ENCODE data around the gene COQ10B. TPM values are rescaled to one million over a fixed set of nuclear protein-coding genes. Genes with fewer than 3 reads are reported as not detected.
"Not testable (repeated sequence)": the region's sequence is repeated elsewhere in the genome, so short reads cannot be mapped to it uniquely, and the experiment has no call there.

COQ10B gene
- total RNA-seq, 2 donors from 2014 or later: 29.5 to 33.2 TPM

- H3K27ac ChIP-seq: no peak overlapping the region
- no peak for DNase-seq (ENCODE audit: low spot score)
- H3K27me3 ChIP-seq: no peaks in the 10 kb centered on the region
- H3K36me3 ChIP-seq: peaks cover 28% of the 10 kb centered on the region
- H3K4me1 ChIP-seq: peaks cover 0 to 25% of the 10 kb centered on the region in 2 donors
- no peak overlapping the region for H3K4me3 ChIP-seq
- H3K9me3 ChIP-seq: no peaks in the 10 kb centered on the region
- no peak for TF ChIP-seq CTCF (IDR thresholded peaks at IDR 0.05)
Observed at GRCh38 chr2:197461057-197461456, 7.7 kb downstream of the COQ10B start.

DNA sequence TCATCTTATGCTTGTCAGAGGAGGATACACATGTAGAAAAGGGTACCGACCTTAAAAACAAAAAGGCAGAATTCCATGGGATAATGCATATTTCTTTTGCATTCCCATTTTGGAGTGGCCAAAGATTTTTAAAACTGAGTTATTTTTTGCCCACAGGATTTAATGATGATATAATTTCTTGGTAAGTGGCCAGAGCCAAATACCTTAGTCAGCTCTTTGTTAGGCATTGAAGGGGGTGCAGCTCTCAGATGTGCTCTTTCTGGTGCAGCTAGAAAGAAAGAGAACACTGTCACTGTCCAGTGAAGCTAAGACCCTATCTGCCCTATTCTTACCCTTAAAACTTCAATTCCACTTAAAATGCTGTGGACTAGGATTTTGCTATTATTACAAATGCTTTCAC is 10.8 kb downstream of the COQ10B start:
- Histone ChIP-seq H3K4me3 (no peak overlapping the region), H3K36me3 (peaks cover 57% of the 10 kb centered on the region), H3K9me3 (no peaks in the 10 kb centered on the region), H3K27ac (no peak overlapping the region), H3K4me1 (peaks cover 0 to 20% of the 10 kb centered on the region in 2 donors), H3K27me3 (no peaks in the 10 kb centered on the region)
- DNase-seq (ENCODE audit: low spot score): no peak
- TF ChIP-seq CTCF (IDR thresholded peaks at IDR 0.05): no peak

DNA sequence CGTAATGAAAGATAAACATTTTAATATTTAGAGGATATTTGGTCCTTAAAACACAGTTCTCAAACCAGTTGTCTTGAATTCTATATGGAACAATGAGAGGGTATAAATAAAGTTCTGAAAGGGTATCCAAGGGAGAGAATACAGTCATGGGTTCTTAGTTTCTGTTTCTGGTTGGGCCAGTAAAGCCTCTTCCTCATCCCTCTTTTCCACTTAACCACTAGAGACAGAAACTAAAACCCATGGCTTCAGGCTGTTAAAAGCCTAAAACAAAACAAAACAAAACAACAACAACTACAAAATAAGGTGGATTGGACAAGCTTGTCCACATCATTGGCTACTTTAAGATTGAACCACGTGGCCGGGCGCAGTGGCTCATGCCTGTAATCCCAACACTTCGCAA is 18.8 kb downstream of the COQ10B start:
- no peak overlapping the region for H3K4me3 ChIP-seq
- H3K36me3 ChIP-seq: peaks cover 87% of the 10 kb centered on the region
- no peak for TF ChIP-seq CTCF (IDR thresholded peaks at IDR 0.05)
- H3K4me1 ChIP-seq: no peaks in the 10 kb centered on the region
- DNase-seq (ENCODE audit: low spot score): no peak
- H3K9me3 ChIP-seq: no peaks in the 10 kb centered on the region
- H3K27me3 ChIP-seq: no peaks in the 10 kb centered on the region
- no peak overlapping the region for H3K27ac ChIP-seq

- peaks cover 54% of the 10 kb centered on the region for H3K36me3 ChIP-seq
Observed at GRCh38 chr2:197477797-197478196, 24.4 kb downstream of the COQ10B start.

DNA sequence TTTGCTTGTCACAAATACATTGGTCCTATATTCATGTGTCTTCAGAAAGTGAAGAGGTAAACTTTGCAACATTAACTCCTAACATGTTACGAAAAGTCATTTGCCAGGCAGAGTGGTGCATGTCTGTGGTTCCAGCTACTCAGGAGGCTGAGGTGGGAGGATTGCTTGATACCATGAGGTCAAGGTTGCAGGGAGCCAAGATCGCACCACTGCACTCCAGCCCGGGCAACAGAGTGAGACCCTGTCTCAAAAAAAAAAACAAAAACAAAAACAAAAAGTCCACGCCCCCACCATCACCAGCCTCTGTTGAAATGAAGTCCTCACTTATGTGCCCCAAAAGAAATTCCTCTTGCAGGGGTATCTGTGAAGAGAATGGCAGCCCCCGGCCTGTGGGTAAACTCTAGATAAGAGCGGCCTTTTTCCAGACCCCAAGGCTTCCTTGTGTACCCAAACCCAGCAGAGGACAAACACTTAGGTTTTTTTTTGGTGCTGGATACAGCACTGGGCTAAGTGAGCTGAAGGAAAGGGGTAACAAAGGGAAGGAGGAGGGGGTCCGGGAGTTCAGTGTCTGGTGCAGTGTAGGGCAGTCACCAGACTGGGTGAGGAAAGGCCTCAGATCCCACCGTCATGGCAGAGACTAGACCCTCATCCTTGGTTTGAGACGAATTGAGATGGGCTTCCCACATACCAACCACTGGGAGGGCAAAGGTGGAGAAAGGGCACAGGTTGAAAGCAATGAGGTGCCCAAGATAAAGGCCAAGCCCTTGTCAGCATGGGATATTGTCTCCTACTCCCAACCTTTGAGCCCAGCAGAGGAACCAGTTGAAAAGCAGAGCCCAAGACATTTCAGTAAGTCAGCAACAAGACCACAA is 27.0 kb downstream of the COQ10B start:
- no peak overlapping the region for H3K27ac ChIP-seq
- H3K4me3 ChIP-seq: no peak overlapping the region
- no peak for DNase-seq (ENCODE audit: low spot score)
- H3K36me3 ChIP-seq: peaks cover 30% of the 10 kb centered on the region
- peaks cover 0 to 6% of the 10 kb centered on the region in 2 donors for H3K9me3 ChIP-seq
- peaks cover 0 to 4% of the 10 kb centered on the region in 2 donors for H3K4me1 ChIP-seq
- H3K27me3 ChIP-seq: no peaks in the 10 kb centered on the region
- no peak for TF ChIP-seq CTCF (IDR thresholded peaks at IDR 0.05)

More at GRCh38 chr2:197477797-197478196, 24.4 kb downstream of the COQ10B start:
- Histone ChIP-seq H3K4me1 (peaks cover 0 to 4% of the 10 kb centered on the region in 2 donors), H3K27ac (no peak overlapping the region), H3K9me3 (no peaks in the 10 kb centered on the region), H3K4me3 (no peak overlapping the region), H3K27me3 (no peaks in the 10 kb centered on the region)
- TF ChIP-seq CTCF (IDR thresholded peaks at IDR 0.05): no peak
- no peak for DNase-seq (ENCODE audit: low spot score)

DNA sequence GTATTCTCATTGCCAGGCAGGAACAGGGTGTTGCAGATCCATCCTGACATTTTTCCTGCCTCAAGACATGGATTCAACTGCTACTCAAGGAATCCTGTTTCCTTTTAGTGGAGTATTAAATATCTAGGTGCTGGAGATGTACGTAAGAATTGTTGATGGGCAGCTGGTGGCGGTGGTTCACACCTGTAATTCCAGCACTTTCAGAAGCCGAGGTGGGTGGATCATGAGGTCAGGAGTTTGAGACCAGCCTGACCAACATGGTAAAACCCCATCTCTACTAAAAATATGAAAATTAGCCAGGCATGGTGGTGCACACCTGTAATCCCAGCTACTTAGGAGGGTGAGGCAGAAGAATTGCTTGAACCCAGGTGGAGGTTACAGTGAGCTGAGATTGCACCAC is 30.9 kb downstream of the COQ10B start:
- not testable (repeated sequence) for DNase-seq (ENCODE audit: low spot score)

More for the DNA sequence above, 30.9 kb downstream of the COQ10B start:
- not testable (repeated sequence) for H3K4me3 ChIP-seq, H3K27me3 ChIP-seq, H3K9me3 ChIP-seq, H3K4me1 ChIP-seq, H3K27ac ChIP-seq
- H3K36me3 ChIP-seq: peaks cover 33% of the 10 kb centered on the region
